OCI-M1 (cell line): Measurements from ENCODE around the gene GREM2.

Experiments used
- DNase-seq: peaks from one replicate; lab custom pipeline; 2025; lab: John Stamatoyannopoulos, UW

Gene GREM2

DNA sequence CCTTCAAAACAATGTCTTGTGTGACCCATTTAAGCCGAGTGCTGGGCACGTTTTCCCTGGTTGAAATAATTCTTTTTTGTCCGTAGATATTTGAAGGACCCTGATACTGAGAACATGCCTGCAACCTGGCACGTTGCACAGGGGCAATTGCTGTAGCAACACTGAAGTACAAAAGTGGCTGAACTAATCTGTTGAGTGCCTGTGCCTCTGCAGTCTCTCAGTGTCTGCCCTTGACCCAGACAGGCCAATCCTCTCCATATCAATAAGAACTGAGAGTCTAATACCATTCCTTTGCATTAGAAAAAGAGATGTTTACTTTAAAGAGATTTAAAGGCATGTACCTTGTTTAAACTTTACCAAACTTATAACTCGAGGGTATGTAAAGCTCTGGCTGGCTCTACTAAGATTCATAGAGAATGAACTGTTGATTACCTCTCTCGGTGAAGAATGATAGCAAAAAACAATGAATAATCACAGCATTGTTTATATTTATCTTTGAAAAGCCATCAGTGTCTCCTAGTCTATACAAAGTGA, 2.4 kb downstream of the GREM2 start:
- DNase-seq = no peak

DNA sequence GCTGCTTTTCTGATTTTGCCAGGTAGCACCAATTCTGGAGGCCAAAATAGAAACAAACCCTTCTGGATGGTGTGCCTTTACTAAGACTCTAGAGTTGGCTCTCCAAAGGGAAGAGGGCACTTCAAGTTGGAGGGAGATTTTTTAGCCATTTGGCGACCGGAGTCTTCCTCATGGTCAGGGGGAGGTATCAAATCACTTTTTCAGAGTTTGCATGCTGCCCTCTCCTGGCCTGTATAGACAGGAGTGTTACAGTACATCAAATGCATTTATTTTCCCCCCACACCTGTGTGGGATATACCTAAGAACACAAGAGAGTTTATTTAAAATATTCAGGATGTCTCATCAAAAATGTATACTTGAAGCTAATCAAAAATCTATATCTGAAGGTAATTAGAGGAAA, 3.2 kb downstream of the GREM2 start:
- peak; percentile 37 for DNase-seq

DNA sequence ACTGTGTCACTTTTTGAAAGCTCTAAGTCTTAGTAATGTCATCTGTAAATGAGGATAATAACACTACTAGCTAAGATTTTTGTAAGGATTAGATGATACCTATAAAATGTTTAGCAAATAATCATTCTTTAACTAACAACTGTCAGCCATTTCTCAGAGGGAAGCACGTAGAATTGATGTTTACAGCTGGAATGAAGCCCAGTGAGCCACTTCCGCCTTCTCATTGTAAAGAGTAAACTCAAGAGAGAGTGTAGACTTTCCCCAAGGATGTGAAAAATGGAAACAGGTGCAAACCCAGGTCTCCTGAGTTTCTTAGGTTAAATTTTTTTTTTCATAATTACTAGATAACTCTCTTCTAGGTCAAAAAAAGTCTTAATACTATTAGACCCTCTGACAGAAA, 4.9 kb downstream of the GREM2 start:
- no peak for DNase-seq

DNA sequence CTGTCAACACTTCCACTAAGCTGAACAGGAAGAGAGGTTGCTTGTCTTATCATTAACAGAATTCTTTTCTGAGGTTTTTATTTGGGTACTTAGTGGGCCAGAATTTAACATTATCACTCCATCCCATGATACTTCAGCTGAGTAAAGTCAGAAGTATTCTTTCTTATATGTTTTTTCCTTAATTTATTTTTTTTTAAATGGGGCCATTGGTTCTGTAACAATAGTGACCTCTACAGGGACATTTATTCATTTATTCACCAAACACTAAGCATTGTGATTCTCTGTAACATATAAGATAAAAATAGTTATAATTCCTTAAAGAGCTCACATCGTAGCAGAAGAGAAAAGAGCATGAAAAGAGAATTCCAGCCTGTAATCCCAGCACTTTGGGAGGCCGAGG, 9.8 kb downstream of the GREM2 start:
- peak; percentile 7 for DNase-seq

DNA sequence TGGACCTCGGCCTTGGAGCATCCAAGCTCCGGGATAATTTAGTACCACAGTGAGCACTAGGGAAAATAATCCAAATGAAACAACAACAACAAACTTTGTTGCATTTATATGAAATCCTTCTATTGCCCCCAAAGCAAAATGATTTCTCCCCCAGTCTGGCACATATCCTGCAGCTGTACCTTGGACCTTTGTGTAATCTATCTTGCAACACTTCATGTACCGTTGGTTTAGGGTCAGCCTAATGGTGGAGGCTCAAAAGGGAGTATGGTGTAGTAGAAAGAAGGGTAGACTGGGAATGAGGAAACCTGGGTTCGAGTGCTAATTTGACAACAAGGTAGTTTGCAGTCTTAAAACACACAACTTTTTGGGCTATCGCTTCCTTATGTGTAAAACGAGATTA, 12.1 kb downstream of the GREM2 start:
- DNase-seq = no peak

DNA sequence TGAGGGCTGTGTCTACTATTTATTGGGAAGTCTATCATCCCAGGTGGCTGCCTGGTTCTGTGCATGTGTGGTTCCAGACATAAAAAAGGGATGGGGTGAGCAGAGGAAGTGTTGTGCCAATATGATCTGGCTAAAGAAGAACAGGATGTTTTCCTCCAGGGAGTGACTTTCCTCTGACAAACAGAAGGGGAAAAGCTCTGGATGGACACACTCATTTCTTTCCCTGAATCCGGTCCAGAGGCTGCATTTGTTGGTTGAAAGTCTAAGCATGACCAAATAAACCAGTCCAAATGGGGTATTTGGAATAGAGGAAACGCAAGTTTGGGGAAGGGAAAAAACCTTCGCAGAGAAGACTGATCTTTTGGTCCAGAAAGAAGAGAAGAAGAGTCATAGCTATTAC, 12.7 kb downstream of the GREM2 start:
- DNase-seq = no peak

DNA sequence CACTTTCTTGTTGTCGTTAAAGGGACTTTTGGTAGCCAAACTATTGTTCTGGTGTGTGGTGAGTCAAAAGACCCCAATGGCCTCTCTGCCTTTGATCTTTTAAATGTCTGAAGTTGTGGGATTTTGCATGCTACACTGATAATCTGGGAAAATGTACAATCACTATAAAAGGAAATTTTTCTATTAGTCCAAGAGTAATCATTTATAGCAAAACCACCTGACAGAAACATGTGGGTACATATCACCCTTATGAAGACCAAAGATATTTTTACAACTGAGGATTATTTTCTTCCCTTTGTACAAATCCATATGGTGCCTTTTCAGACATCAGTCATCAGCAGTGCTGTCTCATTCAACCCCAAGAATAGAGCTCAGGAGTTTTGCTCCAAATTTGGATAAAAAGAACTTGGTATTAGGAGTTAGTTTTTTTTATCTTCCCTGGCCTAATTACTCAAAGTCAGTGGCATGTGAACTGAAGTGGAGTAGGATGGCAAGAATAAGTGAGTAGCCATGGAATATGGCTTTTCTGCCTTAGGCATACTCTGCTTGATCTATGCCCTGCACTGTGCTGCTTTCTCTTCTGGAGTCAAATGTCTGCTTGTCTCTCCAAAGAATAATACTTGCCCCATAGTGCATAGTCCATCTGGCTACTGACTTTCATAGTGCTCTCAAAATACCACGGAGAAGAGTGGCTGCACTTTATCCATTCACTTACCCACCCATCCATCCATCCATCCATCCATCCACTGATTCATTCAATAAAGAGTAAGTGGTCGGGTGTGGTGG, 13.5 kb downstream of the GREM2 start:
- no peak for DNase-seq

DNA sequence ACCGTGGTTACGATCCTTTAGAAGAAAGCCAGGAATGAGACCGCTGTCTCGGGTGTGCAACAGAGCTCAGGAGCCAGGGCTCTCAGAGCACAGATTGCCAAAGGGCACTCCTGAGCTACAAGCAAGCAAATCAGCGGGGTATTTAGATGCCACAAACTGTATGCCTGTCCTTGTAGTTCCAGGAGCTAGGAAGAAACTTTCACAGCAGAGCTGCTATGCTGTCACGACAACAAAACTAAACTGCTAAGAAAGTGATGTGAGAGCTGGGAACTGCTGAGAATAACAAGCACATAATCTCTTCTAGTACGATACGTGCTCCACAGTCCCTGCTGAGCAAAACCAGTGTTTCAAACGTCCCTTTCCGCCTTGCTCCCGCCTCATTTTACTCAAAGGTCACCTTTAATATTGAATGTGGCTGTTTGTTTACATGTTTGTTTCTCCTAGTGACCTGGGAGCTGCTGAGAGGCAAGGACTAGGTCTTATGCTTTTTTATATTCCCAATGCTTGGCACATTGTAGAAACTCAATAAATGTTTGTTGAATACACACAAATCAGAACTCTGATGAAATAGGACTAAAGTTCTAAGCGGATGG, 14.7 kb downstream of the GREM2 start:
- no peak for DNase-seq

DNA sequence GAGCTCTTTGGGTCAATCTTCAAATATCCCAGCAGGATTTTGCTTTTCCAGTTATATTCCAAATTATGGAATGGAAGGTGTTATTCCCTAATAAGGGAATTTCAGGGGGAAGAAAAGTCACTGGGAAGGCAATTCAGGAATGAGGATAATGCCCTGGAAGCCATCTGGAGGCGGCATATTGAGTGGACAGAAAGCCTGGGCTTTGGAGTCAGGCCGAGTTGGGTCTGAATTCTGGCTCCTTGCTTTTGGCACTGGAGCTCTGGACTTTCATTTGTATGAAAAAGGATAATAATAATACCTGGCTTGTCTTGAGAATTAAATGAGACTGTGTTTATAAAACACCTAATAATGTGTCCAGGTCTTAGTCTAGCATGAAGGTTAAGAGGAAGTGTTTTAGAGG, 16.5 kb downstream of the GREM2 start:
- DNase-seq = no peak

DNA sequence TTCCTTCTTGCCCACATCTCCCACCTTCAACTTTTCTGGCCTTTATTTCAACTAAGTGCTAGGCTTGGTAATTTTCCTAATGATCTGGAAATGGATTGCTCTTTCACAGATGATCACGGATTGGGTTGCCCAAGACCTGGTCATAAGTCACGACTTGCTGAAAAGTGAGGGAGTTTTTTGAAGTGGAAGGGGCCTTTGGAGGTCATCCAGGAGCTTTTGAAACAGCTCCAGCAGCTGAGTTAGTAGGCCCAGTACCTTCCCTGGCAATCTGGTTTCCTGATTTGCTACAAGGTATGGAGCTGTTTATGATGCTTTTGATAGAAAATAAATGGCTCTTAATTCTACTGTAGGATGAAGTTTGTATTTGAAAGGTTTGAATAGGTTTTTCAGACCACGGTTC, 20.4 kb downstream of the GREM2 start:
- DNase-seq = no peak

DNA sequence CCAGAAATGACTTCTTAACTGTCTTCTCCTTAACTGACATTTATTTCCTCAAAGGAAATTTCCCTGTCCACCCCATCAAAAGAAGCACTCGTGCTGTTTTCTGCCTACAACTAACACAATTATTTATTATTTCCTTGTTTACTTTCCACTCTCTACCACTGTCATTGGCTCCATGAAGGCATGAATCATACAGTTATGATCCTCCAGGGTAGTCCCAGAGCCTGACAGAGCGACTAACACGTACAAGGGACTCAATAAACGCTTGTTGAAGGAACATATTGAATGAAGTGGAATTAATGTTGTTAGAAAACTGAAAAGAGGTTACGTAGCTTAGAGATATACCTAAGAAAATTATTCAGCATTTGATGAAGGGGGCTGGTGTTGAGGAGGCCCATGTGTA, 20.9 kb downstream of the GREM2 start:
- no peak for DNase-seq

DNA sequence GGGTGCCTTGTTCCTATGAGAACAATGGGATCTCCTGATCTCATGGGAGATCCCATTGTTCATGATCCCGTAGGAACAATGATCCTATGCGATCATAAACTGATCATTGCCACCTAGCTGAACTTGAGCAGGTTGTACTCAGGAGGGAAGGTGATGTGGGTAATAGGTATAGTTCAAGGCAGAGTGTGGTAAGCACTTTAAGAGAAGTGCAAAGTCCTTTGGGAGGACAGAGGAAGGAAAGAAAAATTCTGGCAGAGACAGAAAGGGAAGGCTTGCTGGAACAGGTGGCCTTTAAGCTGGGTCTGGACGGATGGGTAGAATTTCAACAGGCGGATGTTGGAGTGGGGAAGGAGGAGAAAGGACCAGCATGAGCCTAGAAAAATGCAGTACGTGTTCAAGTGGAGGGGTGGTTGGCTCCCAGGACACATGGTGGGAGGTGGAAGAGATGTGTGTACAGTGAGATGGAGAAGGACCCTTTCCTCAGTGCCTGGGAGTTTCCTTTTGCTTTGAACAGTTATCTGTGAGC, 22.3 kb downstream of the GREM2 start:
- no peak for DNase-seq

DNA sequence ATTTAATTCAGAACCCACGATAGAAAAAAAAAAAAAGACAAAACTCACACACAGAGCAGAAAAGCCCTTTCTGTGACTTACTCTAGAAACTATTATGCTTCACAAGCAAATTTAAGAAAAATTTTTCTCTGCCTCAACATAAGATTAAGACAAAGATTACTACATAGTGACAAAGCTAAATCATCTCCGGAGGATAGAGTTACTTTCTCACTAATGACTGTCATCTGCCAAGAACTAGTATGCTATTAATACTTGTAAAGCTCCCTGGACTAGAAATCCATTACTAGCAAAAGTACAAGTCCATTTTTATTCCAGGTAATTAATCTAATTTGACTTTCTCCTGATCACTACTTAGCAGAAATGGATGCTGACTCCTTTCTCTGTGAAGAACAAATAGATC, 25.9 kb downstream of the GREM2 start:
- no peak for DNase-seq

DNA sequence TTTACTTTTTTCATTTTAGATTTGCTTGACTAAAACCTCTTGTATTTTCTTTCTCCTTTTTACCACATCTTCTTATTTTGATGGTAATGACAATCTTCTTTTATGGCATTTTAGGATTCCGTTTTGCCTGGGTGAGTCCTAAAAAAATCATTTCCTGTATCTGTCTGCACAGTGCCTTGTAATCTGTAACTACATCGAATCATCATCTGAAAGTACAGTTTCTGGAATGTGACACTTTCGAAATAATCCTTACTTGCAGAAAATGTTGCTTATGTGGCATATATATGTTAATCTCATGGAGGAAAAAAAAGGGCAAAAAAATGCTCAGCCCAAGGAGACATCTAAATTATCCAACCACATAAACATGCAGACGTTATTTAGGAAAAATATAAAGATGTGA, 29.0 kb downstream of the GREM2 start:
- DNase-seq = no peak

DNA sequence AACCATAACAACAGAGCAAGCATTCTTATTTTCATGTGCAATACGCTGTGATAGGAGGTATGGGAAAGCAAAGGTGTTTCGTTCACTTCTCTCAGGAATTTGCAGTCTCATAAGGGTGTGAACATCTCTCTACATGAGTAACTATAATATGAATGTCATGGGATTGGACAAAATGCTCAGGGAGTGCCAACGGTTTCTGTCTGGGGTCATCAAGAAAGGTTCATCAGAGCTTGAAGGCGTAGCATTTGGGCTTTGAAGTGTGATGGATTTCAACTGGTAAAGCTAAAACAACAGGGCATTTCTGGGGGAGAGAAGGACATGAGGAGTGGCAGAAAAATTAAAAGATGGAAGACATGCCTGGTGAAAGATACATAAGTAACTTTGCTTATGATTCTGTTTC, 32.4 kb downstream of the GREM2 start:
- DNase-seq = no peak

DNA sequence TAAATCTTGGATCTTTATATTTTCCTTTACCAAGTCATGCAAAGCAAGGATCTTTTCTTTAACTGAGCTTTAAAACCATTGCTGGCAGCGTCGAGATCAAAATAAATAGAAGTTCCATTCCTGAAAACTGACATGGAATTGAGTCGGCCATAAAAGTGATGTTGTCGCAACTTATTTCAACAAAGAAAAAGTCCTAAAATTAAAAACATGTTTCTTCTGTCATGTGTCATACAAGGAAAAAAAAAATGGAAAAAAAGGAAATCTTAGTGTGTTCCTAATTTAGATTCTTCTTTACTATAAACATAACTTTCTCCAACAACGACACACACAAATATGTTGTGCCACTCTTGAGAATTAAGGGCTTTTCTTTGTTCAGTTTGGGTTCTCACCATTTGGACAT, 34.9 kb downstream of the GREM2 start:
- DNase-seq = no peak

DNA sequence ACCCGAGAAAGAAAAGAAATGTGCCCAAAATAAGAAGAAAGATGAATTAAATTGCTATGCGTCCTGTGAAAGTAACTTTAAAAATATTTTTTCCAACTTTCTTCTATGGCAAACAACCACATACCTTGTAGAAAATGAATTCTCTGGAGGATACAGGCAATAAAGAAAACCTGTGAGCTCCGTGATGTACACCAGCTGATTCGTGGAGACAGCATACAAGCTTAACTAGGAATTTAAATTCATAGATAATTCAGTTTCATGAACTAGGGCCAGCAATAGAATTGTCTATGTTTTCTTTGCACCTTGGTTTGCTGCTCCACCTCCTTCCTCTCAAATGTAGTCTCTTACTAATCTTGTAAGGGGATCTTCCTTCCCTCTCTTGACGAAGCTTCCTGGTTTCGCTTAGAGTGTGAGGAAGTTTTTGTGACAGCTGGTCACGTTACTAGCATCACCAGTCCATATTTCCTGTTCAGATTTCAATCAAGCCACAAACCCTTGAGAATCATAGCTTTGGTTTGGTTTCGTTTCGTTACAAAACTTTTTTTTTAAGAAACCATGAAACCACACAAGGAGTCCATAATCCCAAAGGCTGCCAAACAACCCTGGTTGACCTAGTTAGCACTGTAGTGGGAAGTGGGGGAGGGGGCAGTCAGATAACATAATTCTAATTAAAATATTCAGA, 35.8 kb downstream of the GREM2 start:
- peak; percentile 91 for DNase-seq

DNA sequence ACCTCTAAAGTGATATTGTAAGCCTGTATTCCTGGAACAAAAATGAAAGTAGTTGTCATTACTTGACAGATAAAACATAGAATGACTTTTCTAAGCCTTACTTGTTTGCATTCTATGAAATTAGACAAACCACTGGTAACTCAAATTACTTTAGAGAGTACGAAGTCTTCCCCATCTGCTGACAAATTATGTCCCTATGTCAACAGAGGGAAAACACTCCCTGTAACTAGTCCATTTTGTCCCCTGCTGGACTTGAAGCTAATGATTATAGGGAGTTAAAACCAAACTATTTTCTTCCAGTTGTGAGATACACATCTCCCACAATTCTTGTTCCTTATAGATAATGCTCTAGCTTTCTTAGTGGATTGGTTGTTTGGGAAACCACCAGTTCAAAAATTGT, 39.6 kb downstream of the GREM2 start:
- no peak for DNase-seq

DNA sequence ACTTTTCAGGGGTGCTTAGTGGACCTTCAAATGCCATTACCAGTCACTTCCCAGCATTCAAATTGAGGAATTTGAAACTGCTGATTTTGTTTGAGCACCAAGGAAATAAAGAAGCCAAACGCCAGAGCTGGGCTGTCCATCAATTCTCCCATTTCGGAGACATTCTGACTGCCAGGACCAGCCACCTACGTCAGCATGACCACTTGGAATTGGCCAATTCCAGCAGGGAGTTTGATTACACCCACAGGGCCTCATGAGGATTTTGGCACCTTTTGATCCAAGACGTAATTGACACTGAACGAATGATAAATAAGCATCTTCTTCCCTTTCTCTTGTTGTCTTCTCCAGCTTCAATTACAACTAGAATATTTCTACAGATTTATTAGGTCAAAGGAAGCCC, 40.2 kb downstream of the GREM2 start:
- DNase-seq = no peak

DNA sequence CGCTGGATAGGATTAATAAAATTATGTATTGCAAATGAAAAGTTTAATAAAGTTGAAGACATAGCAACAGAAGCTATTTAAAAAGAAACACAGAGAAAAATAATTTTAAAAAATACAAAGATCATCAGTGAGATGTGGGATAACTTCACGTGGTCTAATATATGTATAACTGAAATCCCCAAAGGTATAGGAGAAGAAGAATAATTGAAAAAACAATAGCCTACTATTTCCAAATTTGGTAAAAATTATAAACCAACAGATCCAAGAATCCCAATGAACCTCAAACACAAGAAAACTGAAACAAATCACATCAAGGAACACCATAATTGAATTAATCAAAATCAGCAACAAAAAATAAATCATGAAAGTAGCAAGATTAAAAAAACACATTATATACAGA, 44.9 kb downstream of the GREM2 start:
- DNase-seq = no peak

DNA sequence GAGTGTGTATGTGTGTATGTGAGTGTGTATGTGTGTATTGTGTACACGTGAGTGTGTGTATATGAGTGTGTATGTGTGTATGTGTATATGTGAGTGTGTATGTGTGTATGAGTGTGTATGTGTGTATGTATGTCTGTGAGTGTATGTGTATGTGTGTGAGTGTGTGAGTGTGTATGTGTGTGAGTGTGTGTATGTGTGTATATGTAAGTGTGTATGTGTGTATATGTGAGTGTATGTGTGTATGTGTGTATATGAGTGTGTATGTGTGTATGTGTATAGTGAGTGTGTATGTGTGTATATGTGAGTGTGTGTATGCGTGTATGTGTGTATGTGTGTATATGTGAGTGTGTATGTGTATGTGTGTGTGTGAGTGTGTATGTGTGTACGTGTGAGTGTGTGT, 49.2 kb downstream of the GREM2 start:
- no peak for DNase-seq

DNA sequence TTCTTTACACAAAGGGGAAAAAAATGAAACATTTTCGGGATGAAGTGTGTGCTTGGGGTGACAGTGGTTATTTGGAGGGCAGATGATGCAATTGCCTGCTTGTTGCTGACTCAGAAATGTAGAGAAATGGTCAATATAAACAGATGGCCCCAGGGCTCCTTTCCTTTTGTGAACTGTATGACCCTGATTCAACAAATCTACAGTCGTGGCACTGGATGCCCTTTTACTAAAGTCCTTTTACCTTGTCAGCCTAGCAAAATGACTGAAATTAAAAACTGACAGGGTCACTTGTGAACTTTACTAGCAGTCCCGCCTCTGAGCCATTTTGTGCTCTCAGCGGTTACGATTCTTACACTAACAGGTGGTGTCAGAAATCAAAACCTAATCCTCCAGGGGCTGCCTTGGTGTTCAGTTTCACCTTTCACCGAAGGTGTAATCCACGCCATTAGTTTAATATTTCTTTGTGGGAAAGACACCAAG, 49.8 kb downstream of the GREM2 start:
- DNase-seq = peak; percentile 48

DNA sequence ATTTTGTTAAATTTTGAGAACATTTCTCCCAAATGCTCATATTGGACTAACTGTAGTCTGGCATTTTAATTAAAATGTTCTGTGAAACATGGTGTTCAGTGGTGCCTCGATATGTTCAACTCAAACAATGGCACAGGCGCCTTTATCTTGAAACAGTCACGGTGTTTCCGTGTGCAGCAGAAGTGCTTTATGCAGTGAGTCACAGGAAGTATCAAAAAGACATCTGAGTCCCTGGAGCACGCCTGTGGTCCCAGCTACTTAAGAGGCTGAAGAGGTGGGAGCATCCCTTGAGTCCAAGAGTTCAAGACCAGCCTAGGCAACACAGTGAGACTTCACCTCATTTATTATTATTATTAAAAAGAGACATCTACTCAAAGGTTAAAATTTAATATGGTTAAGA, 52.2 kb downstream of the GREM2 start:
- peak; percentile 30 for DNase-seq
